HepG2 (cell line): ENCODE results near the gene PLEKHG2. TPM values are rescaled to one million over a fixed set of nuclear protein-coding genes. Genes with fewer than 3 reads are reported as not detected.

Experiments used
- FOXK1 ChIP-seq: sonication (generic); formaldehyde crosslinking; IDR thresholded peaks from 2 replicates; pipeline ENCODE4 v1.4.0; 2020; ENCODE audit warnings: low read depth, missing genetic modification reagents, borderline replicate concordance
- IRX3 ChIP-seq: sonication (generic); formaldehyde crosslinking; IDR thresholded peaks from 2 replicates; pipeline ENCODE4 v1.8.1; 2023; ENCODE audit warnings: mild to moderate bottlenecking, low read depth, missing genetic modification reagents, borderline replicate concordance
- JARID2 ChIP-seq: sonication (generic); formaldehyde crosslinking; IDR thresholded peaks from 2 replicates; pipeline ENCODE4 v1.8.1; 2023; ENCODE audit warnings: missing genetic modification reagents, inconsistent platforms; ENCODE audit not compliant: insufficient replicate concordance
- MTA3 ChIP-seq: sonication (generic); formaldehyde crosslinking; IDR thresholded peaks from 2 replicates; pipeline ENCODE4 v1.4.0; 2020; ENCODE audit warnings: missing genetic modification reagents
- NFIC ChIP-seq: IDR thresholded peaks from 2 replicates; pipeline ENCODE4 v1.6.1; 2012; ENCODE audit warnings: mild to moderate bottlenecking, low read length, inconsistent platforms
- PAF1 ChIP-seq: IDR thresholded peaks from 2 replicates; pipeline ENCODE4 v1.6.1; 2016; ENCODE audit warnings: missing genetic modification reagents, missing compliant biosample characterization
- PRPF4 ChIP-seq: fragments of 200-400 bp; formaldehyde crosslinking; IDR thresholded peaks from 2 replicates; pipeline ENCODE4 v1.6.1; 2016; ENCODE audit warnings: low read length, low read depth; ENCODE audit not compliant: poor library complexity, severe bottlenecking
- RFX3 ChIP-seq: IDR thresholded peaks from 2 replicates; pipeline ENCODE4 v1.6.1; 2016; ENCODE audit warnings: missing biosample characterization, missing genetic modification reagents
- SRF ChIP-seq: IDR thresholded peaks from 2 replicates; pipeline ENCODE4 v1.6.1; 2011; ENCODE audit warnings: mild to moderate bottlenecking, low read depth, low read length, moderate library complexity
- ZBTB20 ChIP-seq: sonication (generic); formaldehyde crosslinking; IDR thresholded peaks from 2 replicates; pipeline ENCODE4 v1.8.1; 2023; ENCODE audit warnings: missing genetic modification reagents, low read depth, mild to moderate bottlenecking, borderline replicate concordance
- ZNF383 ChIP-seq: sonication (generic); formaldehyde crosslinking; IDR thresholded peaks from 2 replicates; pipeline ENCODE4 v1.4.0; 2020; ENCODE audit warnings: missing genetic modification reagents, mild to moderate bottlenecking, borderline replicate concordance
- ZNF775 ChIP-seq: sonication (generic); formaldehyde crosslinking; IDR thresholded peaks from 2 replicates; pipeline ENCODE4 v1.4.0; 2020; ENCODE audit warnings: missing genetic modification reagents, mild to moderate bottlenecking, moderate library complexity, borderline replicate concordance
- ZNF792 ChIP-seq: IDR thresholded peaks from 2 replicates; pipeline ENCODE4 v1.6.1; 2016
- ZNF841 ChIP-seq: sonication (generic); formaldehyde crosslinking; IDR thresholded peaks from 2 replicates; pipeline ENCODE4 v1.8.1; 2023; ENCODE audit warnings: missing genetic modification reagents, borderline replicate concordance
- polyA plus RNA-seq, 8 experiments: library from polyadenylated mRNA; depleted of rRNA in 3 of 8; stranded (reverse) in 7 of 8; unstranded in 1 of 8; fragments of >200 nt; fragmentation: Illumina TruSeq in 4 of 8; extraction: Trizol in 4 of 8; gene quantifications; 2 replicates each; pipeline versions ENCODE4 v1.2.1 to v1.2.3, GENCODE V29; 2011 to 2016; ENCODE audit warnings: low read depth in 4 of 8, missing spikeins in 1 of 8, mixed read lengths in 1 of 8; ENCODE audit not compliant: insufficient read depth in 1 of 8
- total RNA-seq, 5 experiments: library from RNA; depleted of rRNA; stranded (reverse); fragments of >200 nt; fragmentation: Illumina TruSeq; extraction: Trizol; gene quantifications; 2 replicates each; pipeline ENCODE4 v1.2.3, GENCODE V29; 2016; ENCODE audit warnings: low read depth in 1 of 5
- TF ChIP-seq, protein P1 (sequence below): sonication (generic); formaldehyde crosslinking; IDR thresholded peaks from 2 replicates; pipeline ENCODE4 v1.4.0; 2020; ENCODE audit warnings: missing genetic modification reagents
- TF ChIP-seq, protein P2 (sequence below): sonication (generic); formaldehyde crosslinking; IDR thresholded peaks from 2 replicates; pipeline ENCODE4 v1.4.0; 2020; ENCODE audit warnings: mild to moderate bottlenecking, missing genetic modification reagents
- TF ChIP-seq, protein P3 (sequence below): sonication (generic); formaldehyde crosslinking; IDR thresholded peaks from 2 replicates; pipeline ENCODE4 v1.5.0; 2020; ENCODE audit warnings: missing genetic modification reagents
- TF ChIP-seq, protein P4 (sequence below): sonication (generic); formaldehyde crosslinking; IDR thresholded peaks from 2 replicates; pipeline ENCODE4 v1.4.0; 2020; ENCODE audit warnings: mild to moderate bottlenecking, low read depth, missing genetic modification reagents
- TF ChIP-seq, protein P5 (sequence below): sonication (generic); formaldehyde crosslinking; conservative IDR thresholded peaks from 2 replicates; pipeline ENCODE4 v1.8.1; 2023; ENCODE audit warnings: missing genetic modification reagents
- TF ChIP-seq, protein P6 (sequence below): sonication (generic); IDR thresholded peaks from 2 replicates; pipeline ENCODE4 v1.6.1; 2016; ENCODE audit warnings: low read depth, borderline replicate concordance

Gene PLEKHG2
- total and polyA plus RNA-seq, 2 of the 13 experiments (the other 11 are each of a cell fraction or from before 2014, with no cell fraction given) = 3.6 to 6.8 TPM

DNA sequence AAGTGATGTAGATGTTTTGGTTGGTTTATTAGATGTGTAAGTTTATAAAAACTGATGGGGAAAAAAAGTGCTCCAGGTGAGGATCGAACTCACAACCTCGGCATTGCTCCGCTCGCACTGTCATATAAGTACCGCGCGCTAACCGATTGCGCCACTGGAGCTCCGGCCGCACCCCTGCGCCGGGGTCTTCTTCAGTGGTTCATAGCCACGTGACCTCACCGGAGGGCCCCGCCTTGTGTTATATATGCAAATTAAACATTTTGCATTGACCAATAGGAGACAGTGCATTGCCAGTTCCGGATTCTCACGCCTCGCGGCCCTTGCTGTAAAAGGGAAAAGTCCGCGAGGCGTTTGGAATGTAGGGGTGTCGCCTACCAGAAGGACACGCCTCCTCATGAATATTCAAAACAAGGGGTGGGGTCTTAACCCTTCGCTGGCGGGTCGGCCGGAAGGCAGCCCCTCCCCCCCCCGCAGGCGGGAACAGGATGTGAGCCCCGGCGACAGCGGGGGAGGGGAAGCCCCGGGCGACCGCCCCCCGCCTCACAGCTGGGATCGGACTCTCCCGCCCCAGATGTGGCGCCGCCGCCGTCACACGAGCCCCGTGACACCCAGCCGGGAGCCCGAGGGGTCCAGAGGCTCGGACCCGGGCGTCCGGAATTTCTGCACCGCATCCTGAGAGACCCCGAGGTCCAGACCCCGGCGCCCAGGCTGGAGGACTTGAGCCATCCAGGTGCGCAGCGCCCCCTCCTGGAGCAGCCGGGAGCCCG is at the start of gene PLEKHG2 (continued):
- peak; percentile 99 for TF ChIP-seq SRF
- TF ChIP-seq ZNF775 (CRISPR knock-in tag) = no peak
- TF ChIP-seq ZBTB20 = 0 out of 2 replicates have a peak, but pooled peaks have one; percentile 21
- TF ChIP-seq ZNF792 (CRISPR knock-in tag) = peak; percentile 72
- no peak for TF ChIP-seq PAF1 (CRISPR knock-in tag)
- TF ChIP-seq, protein P1, sequence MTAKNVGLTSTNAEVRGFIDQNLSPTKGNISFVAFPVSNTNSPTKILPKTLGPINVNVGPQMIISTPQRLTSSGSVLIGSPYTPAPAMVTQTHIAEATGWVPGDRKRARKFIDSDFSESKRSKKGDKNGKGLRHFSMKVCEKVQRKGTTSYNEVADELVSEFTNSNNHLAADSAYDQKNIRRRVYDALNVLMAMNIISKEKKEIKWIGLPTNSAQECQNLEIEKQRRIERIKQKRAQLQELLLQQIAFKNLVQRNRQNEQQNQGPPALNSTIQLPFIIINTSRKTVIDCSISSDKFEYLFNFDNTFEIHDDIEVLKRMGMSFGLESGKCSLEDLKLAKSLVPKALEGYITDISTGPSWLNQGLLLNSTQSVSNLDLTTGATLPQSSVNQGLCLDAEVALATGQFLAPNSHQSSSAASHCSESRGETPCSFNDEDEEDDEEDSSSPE (CRISPR knock-in tag) = peak; percentile 89
- TF ChIP-seq JARID2 (CRISPR knock-in tag) = peak; percentile 64
- no peak for TF ChIP-seq ZNF383 (CRISPR knock-in tag)
- TF ChIP-seq, protein P2, sequence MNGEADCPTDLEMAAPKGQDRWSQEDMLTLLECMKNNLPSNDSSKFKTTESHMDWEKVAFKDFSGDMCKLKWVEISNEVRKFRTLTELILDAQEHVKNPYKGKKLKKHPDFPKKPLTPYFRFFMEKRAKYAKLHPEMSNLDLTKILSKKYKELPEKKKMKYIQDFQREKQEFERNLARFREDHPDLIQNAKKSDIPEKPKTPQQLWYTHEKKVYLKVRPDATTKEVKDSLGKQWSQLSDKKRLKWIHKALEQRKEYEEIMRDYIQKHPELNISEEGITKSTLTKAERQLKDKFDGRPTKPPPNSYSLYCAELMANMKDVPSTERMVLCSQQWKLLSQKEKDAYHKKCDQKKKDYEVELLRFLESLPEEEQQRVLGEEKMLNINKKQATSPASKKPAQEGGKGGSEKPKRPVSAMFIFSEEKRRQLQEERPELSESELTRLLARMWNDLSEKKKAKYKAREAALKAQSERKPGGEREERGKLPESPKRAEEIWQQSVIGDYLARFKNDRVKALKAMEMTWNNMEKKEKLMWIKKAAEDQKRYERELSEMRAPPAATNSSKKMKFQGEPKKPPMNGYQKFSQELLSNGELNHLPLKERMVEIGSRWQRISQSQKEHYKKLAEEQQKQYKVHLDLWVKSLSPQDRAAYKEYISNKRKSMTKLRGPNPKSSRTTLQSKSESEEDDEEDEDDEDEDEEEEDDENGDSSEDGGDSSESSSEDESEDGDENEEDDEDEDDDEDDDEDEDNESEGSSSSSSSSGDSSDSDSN (CRISPR knock-in tag) = peak; percentile 57; the same call in 1 of the 2 replicates
- TF ChIP-seq NFIC = peak; percentile 40; the same call in 1 of the 2 replicates
- TF ChIP-seq, protein P3, sequence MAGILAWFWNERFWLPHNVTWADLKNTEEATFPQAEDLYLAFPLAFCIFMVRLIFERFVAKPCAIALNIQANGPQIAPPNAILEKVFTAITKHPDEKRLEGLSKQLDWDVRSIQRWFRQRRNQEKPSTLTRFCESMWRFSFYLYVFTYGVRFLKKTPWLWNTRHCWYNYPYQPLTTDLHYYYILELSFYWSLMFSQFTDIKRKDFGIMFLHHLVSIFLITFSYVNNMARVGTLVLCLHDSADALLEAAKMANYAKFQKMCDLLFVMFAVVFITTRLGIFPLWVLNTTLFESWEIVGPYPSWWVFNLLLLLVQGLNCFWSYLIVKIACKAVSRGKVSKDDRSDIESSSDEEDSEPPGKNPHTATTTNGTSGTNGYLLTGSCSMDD = no peak
- TF ChIP-seq PRPF4 = peak; percentile 96
- TF ChIP-seq ZNF841 (CRISPR knock-in tag) = no peak
- TF ChIP-seq, protein P4, sequence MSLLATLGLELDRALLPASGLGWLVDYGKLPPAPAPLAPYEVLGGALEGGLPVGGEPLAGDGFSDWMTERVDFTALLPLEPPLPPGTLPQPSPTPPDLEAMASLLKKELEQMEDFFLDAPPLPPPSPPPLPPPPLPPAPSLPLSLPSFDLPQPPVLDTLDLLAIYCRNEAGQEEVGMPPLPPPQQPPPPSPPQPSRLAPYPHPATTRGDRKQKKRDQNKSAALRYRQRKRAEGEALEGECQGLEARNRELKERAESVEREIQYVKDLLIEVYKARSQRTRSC = 0 out of 2 replicates have a peak, but pooled peaks have one; percentile 76
- TF ChIP-seq RFX3 = no peak; the same call in 1 of the 2 replicates
- TF ChIP-seq, protein P5, sequence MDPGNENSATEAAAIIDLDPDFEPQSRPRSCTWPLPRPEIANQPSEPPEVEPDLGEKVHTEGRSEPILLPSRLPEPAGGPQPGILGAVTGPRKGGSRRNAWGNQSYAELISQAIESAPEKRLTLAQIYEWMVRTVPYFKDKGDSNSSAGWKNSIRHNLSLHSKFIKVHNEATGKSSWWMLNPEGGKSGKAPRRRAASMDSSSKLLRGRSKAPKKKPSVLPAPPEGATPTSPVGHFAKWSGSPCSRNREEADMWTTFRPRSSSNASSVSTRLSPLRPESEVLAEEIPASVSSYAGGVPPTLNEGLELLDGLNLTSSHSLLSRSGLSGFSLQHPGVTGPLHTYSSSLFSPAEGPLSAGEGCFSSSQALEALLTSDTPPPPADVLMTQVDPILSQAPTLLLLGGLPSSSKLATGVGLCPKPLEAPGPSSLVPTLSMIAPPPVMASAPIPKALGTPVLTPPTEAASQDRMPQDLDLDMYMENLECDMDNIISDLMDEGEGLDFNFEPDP = no peak
- TF ChIP-seq IRX3 (CRISPR knock-in tag) = 0 out of 2 replicates have a peak, but pooled peaks have one; percentile 35
- TF ChIP-seq MTA3 (CRISPR knock-in tag) = no peak
- TF ChIP-seq, protein P6, sequence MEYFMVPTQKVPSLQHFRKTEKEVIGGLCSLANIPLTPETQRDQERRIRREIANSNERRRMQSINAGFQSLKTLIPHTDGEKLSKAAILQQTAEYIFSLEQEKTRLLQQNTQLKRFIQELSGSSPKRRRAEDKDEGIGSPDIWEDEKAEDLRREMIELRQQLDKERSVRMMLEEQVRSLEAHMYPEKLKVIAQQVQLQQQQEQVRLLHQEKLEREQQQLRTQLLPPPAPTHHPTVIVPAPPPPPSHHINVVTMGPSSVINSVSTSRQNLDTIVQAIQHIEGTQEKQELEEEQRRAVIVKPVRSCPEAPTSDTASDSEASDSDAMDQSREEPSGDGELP = peak; percentile 73; the same call in 1 of the 2 replicates
- 0 out of 2 replicates have a peak, but pooled peaks have one; percentile 61 for TF ChIP-seq FOXK1
